ENCODE data around the gene CEP104.

CEP104 gene

DNA sequence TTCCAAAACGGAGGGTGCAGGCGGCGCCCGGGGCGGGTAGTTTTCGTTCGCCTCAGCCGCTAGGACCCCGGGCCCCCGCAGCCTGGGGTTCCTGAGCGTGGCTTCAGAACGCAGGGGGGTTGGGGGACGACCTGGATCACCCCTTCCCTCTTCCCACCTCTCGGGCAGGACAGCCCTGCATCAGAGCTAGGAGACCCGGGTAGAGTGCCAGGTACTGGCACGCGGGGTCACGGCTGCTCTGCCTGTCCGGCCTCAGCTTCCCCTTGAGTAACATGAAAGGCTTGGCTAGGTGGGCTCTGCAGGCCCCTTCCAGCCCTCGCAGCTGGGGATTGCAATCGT lies 749 bp upstream of the CEP104 start:
- peak overlapping the region; percentile 94 for H3K4me3 ChIP-seq (ENCODE audit: low read depth, low read length)
- no peak for DNase-seq (ENCODE audit: low read depth)
- no peak for TF ChIP-seq CTCF (IDR thresholded peaks at IDR 0.05; ENCODE audit: control insufficient read depth, extremely low read depth, insufficient read depth)

DNA sequence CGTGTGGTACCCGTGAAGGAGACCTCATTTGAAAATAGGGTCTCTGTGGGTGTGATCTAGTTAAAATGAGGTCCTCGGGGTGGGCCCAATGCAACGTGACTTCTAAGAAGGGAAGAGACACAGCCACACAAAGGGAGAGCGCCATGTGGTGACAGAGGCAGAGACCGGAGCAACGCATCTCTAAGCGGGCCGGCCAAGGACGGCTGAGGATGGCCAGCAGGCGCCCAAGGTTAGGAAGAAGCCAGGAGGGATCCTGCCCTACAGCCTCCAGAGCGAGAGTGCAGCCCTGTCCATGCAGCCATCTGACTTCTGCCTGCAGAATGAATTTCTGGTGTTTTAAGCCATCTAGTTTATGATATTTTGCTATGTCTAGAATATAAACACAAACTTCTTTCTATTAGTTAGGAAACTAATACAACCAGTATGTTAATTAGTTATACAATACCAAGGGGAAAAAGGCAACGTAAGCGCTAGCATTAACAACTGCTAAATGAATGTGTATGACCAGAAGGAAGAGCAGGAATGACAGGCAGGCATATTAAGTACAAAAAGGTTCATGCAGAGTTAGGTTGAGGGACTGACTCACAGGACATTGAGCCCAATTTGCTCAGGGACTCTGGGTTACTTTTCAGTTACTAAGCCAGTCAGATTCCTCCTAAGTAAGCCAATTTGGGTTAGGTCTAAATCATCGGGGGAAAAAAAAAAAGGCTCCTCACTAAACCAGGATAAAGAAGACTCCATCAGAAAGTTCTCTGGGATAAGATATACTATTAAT lies 4.1 kb downstream of the CEP104 start:
- DNase-seq (ENCODE audit: low read depth) = no peak
- TF ChIP-seq CTCF (IDR thresholded peaks at IDR 0.05; ENCODE audit: control insufficient read depth, extremely low read depth, insufficient read depth) = no peak
- no peak overlapping the region for H3K4me3 ChIP-seq (ENCODE audit: low read depth, low read length)

GRCh38 chr1:3852091-3852490 lies 4.9 kb downstream of the CEP104 start:
- no peak for DNase-seq (ENCODE audit: low read depth)
- no peak overlapping the region for H3K4me3 ChIP-seq (ENCODE audit: low read depth, low read length)
- TF ChIP-seq CTCF (IDR thresholded peaks at IDR 0.05; ENCODE audit: control insufficient read depth, extremely low read depth, insufficient read depth) = no peak

- H3K4me3 ChIP-seq (ENCODE audit: low read depth, low read length) = no peak overlapping the region
- DNase-seq (ENCODE audit: low read depth) = no peak
- no peak for TF ChIP-seq CTCF (IDR thresholded peaks at IDR 0.05; ENCODE audit: control insufficient read depth, extremely low read depth, insufficient read depth)
Observed at GRCh38 chr1:3851292-3851691, 5.7 kb downstream of the CEP104 start.

GRCh38 chr1:3850857-3851256 lies 6.2 kb downstream of the CEP104 start:
- no peak for TF ChIP-seq CTCF (IDR thresholded peaks at IDR 0.05; ENCODE audit: control insufficient read depth, extremely low read depth, insufficient read depth)
- no peak overlapping the region for H3K4me3 ChIP-seq (ENCODE audit: low read depth, low read length)
- no peak for DNase-seq (ENCODE audit: low read depth)

- no peak overlapping the region for H3K4me3 ChIP-seq (ENCODE audit: low read depth, low read length)
- no peak for TF ChIP-seq CTCF (IDR thresholded peaks at IDR 0.05; ENCODE audit: control insufficient read depth, extremely low read depth, insufficient read depth)
- no peak for DNase-seq (ENCODE audit: low read depth)
Observed at GRCh38 chr1:3847081-3847480, 9.9 kb downstream of the CEP104 start.

DNA sequence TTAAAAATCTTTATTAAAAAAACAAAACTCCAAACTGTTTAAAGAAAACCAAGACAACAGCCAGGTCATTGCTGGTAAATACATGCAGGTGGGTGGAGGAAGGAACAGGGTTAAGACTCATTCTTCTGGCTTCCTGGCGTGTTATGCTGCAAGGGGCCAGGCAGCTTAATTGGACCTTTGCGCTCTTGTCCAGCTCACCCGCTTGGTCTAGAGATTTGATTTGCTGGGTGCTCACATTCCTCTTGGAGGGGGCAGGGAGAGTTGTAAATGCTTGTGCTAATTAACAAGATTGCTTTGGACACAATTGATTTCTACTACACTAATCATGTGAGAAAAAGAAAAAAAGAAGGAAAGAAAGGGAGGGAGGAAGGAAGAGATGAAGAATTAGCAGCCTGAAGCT lies 10.5 kb downstream of the CEP104 start:
- TF ChIP-seq CTCF (IDR thresholded peaks at IDR 0.05; ENCODE audit: control insufficient read depth, extremely low read depth, insufficient read depth) = no peak
- H3K4me3 ChIP-seq (ENCODE audit: low read depth, low read length) = no peak overlapping the region
- no peak for DNase-seq (ENCODE audit: low read depth)

Measured in LNCaP clone FGC (cell line).